GM21526 (cell line): ENCODE data around the gene GRHL1.
"Not testable (repeated sequence)": the region's sequence is repeated elsewhere in the genome, so short reads cannot be mapped to it uniquely, and the experiment has no call there.

Experiments
- ATAC-seq: cut with Tn5 transposase; IDR thresholded peaks from one replicate; pipeline ENCODE4 v1.9.1; 2021; ENCODE audit warnings: moderate library complexity; ENCODE audit not compliant: unreplicated experiment, low FRiP score

GRHL1 gene

GRCh38 chr2:10007921-10008808, 56.7 kb downstream of the GRHL1 start:
- ATAC-seq: no peak

- no peak for ATAC-seq
Observed at GRCh38 chr2:10008809-10009176, 57.3 kb downstream of the GRHL1 start.

GRCh38 chr2:10009271-10009810, 57.8 kb downstream of the GRHL1 start:
- ATAC-seq: no peak

GRCh38 chr2:10009811-10010781, 58.6 kb downstream of the GRHL1 start:
- ATAC-seq: no peak

- not testable (repeated sequence) for ATAC-seq
Observed at GRCh38 chr2:10010861-10011605, 59.5 kb downstream of the GRHL1 start.

- not testable (repeated sequence) for ATAC-seq
Observed at GRCh38 chr2:10011606-10012325, 60.3 kb downstream of the GRHL1 start.

GRCh38 chr2:10012366-10012962, 61.0 kb downstream of the GRHL1 start:
- ATAC-seq: not testable (repeated sequence)

- no peak for ATAC-seq
Observed at GRCh38 chr2:10012963-10013461, 61.5 kb downstream of the GRHL1 start.

- not testable (repeated sequence) for ATAC-seq
Observed at GRCh38 chr2:10013651-10014417, 62.3 kb downstream of the GRHL1 start.

GRCh38 chr2:10014418-10015190, 63.1 kb downstream of the GRHL1 start:
- ATAC-seq: no peak

GRCh38 chr2:10015376-10015989, 64.0 kb downstream of the GRHL1 start:
- not testable (repeated sequence) for ATAC-seq

- ATAC-seq: no peak
Observed at GRCh38 chr2:10016001-10016801, 64.7 kb downstream of the GRHL1 start.

- no peak for ATAC-seq
Observed at GRCh38 chr2:10016802-10017258, 65.3 kb downstream of the GRHL1 start.

- no peak for ATAC-seq
Observed at GRCh38 chr2:10017313-10017941, 65.9 kb downstream of the GRHL1 start.

GRCh38 chr2:10019174-10019573, 67.7 kb downstream of the GRHL1 start:
- no peak for ATAC-seq
